Left lung (tissue), 10 donors: Measurements from ENCODE around the gene TSSK6. TPM values are rescaled to one million over a fixed set of nuclear protein-coding genes. Genes with fewer than 3 reads are reported as not detected.

Experiments
- ATAC-seq: fragments of 200-7000 bp; cut with Tn5 transposase; one replicate; pipeline ENCODE4 v1.9.1; 2020; ENCODE audit warnings: moderate library complexity
- DNase-seq, 4 donors: peaks; one replicate each; pipeline ENCODE4 v3.0.0-alpha.2; 2013 to 2020
- H3K27ac ChIP-seq, 2 donors: fragments of 200-600 bp; sonication (generic) in 1 of 2; one replicate each; pipeline versions ENCODE4 v1.5.0 to v1.8.0; 2020 to 2021
- H3K27me3 ChIP-seq, 2 donors: fragments of 200-600 bp; sonication (generic) in 1 of 2; one replicate each; pipeline versions ENCODE4 v1.5.0 to v1.8.0; 2020 to 2021
- H3K36me3 ChIP-seq, 2 donors: fragments of 200-600 bp; sonication (generic) in 1 of 2; one replicate each; pipeline versions ENCODE4 v1.5.0 to v1.8.0; 2020 to 2021
- H3K4me1 ChIP-seq, 2 donors: fragments of 200-600 bp; one replicate each; pipeline ENCODE4 v1.8.0; 2021
- H3K4me3 ChIP-seq, 2 donors: fragments of 200-600 bp; sonication (generic) in 1 of 2; one replicate each; pipeline versions ENCODE4 v1.5.0 to v1.8.0; 2020 to 2021; ENCODE audit warnings: mild to moderate bottlenecking in 1 of 2
- H3K9me3 ChIP-seq, 2 donors: fragments of 200-600 bp; sonication (generic) in 1 of 2; one replicate each; pipeline versions ENCODE4 v1.5.0 to v1.8.0; 2020 to 2021
- intact Hi-C, 2 donors: fragments of 100-400 bp; cut with DNase I; formaldehyde crosslinking; loops; one replicate each; pipeline versions ENCODE4 v1.11.2 to v1.14.2; 2022
- polyA plus RNA-seq, 6 donors: library from polyadenylated mRNA; unstranded; fragments of 120-200 nt; gene quantifications; one replicate each; pipeline ENCODE4 v1.2.1, GENCODE V29; 2013; ENCODE audit not compliant: insufficient read length in 6 of 6
- total RNA-seq, 2 donors: library from RNA; stranded (reverse); fragmentation: NEBNext Ultra II Directional; extraction: Animal tissue kit (Norgen Biotek cat#: 25700); gene quantifications; one replicate each; pipeline ENCODE4 v1.2.1, GENCODE V29; 2021
- TF ChIP-seq, protein P1 (sequence below), 2 donors: fragments of 200-600 bp; sonication (generic) in 1 of 2; IDR thresholded peaks; one replicate each; pipeline versions ENCODE4 v1.5.0 to v1.8.0; 2021; ENCODE audit warnings: antibody characterized with exemption in 2 of 2
- donor health status: DM: no; HTN: yes; CAD: no.
- donor health status: DM: no; HTN: no; CAD: no.

The TSSK6 gene
- total and polyA plus RNA-seq, 8 donors = 0.67 to 1.4 (median 1.2) TPM

DNA sequence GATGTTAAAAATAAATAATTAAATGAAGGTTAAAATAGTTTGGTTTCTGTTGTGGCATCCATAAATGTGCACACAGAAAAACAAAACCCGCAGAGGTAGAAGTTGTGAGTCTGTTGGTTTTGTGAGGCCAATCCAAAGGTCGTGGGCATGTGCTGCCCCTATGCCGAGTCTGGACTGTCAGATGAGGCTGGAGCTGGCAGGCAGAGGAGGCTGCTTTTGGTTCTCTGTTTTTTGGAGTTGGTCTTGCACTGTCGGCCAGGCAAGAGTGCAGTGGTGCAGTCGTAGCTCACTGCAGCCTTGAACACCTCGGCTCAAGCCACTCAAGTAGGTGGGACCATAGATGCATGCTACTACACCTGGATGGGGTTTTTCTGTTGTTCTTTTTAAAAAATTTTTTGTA, 43.7 kb downstream of the TSSK6 start:
- TF ChIP-seq, protein P1, sequence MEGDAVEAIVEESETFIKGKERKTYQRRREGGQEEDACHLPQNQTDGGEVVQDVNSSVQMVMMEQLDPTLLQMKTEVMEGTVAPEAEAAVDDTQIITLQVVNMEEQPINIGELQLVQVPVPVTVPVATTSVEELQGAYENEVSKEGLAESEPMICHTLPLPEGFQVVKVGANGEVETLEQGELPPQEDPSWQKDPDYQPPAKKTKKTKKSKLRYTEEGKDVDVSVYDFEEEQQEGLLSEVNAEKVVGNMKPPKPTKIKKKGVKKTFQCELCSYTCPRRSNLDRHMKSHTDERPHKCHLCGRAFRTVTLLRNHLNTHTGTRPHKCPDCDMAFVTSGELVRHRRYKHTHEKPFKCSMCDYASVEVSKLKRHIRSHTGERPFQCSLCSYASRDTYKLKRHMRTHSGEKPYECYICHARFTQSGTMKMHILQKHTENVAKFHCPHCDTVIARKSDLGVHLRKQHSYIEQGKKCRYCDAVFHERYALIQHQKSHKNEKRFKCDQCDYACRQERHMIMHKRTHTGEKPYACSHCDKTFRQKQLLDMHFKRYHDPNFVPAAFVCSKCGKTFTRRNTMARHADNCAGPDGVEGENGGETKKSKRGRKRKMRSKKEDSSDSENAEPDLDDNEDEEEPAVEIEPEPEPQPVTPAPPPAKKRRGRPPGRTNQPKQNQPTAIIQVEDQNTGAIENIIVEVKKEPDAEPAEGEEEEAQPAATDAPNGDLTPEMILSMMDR (IDR thresholded peaks at IDR 0.05) = no peak
- H3K27ac ChIP-seq = no peak overlapping the region
- peaks cover 0 to 47% of the 10 kb centered on the region in 2 donors for H3K4me1 ChIP-seq
- intact Hi-C loops = no loop called here
- DNase-seq (peak in 1 of 4 donors; percentile 24), ATAC-seq (no peak)
- no peak overlapping the region for H3K4me3 ChIP-seq
- peaks cover 4 to 24% of the 10 kb centered on the region in 2 donors for H3K9me3 ChIP-seq
- no peaks in the 10 kb centered on the region for H3K27me3 ChIP-seq
- H3K36me3 ChIP-seq = peaks cover 0 to 45% of the 10 kb centered on the region in 2 donors

DNA sequence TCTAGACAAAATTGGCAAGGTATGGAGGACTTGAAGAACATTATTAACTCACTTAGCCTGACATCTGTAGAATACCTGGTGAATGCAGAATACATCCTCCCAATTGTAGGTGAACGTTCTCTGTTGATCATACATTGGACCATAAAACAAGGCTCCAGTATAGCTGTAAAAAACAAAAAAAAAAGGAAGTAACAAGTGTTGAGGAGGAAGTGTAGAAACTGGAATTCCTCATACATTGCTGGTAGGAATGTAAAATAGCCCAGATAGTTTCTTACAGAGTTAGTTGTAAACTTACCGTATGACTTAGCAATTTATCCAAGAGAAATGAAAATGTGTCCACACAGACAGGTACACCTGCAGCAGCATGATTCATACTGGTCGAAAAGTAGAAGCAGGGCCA, 44.8 kb downstream of the TSSK6 start:
- Histone ChIP-seq H3K27ac (peak overlapping the region in 1 of 2 donors; percentile 73), H3K9me3 (peaks cover 4 to 25% of the 10 kb centered on the region in 2 donors), H3K27me3 (no peaks in the 10 kb centered on the region), H3K4me3 (no peak overlapping the region), H3K4me1 (peaks cover 0 to 38% of the 10 kb centered on the region in 2 donors), H3K36me3 (peaks cover 0 to 56% of the 10 kb centered on the region in 2 donors)
- ATAC-seq = no peak
- no peak for DNase-seq
- TF ChIP-seq, protein P1 (IDR thresholded peaks at IDR 0.05) = no peak
- intact Hi-C loops = no loop called here

DNA sequence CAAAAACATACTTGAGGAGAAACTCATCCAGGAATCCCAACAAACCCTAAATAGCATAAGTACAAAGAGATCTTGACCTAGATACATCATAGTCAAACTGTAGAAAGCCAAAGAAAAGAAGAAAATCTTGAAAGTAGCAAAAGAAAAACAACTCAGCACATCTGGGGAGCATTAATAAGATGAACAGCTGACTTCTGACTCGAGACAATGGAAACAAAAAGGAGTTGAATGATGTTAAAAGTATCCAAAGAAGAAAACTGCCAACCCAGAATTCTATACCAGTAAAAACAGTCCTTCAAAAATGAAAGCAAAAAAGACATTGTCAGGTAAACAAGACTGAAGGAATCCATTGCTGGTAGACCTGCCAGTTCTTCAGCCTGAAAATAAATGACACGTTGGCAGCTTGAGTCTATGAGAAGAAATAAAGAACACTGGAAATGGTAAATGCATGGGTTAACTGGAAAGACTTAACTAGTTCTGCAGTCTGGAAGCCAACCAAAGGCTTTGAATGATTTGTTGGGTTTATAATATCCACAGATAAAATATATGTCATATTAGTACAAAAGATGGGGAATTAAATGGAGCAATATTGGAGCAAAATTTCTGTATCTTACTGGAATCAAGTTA, 46.8 kb downstream of the TSSK6 start:
- intact Hi-C loops = no loop called here

DNA sequence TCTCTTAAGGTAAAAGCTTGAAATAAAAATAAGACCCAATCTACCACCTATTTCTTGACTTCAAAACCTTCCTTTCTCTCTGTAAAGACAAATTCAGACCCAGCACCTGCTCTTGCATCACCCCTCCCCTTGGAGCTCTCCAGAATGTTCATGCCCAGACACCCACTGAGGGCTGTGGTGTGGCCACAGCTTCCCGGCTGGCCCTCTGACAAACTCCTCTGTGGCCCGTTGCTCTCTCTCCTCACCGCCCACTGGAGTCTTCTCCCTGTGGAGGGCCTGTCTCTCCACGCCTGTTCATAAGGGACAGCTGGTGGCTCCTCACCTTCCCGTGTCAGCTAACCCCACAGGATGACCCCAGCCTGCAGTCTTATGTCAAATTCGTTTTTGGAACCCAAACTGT, 49.1 kb downstream of the TSSK6 start:
- H3K4me3 ChIP-seq = no peak overlapping the region
- H3K27me3 ChIP-seq = no peaks in the 10 kb centered on the region
- peaks cover 29 to 53% of the 10 kb centered on the region in 2 donors for H3K4me1 ChIP-seq
- no peak overlapping the region for H3K27ac ChIP-seq
- ATAC-seq = no peak
- peak in 1 of 4 donors; percentile 33 for DNase-seq
- TF ChIP-seq, protein P1 (IDR thresholded peaks at IDR 0.05) = no peak
- peaks cover 4 to 25% of the 10 kb centered on the region in 2 donors for H3K9me3 ChIP-seq
- peaks cover 0 to 43% of the 10 kb centered on the region in 2 donors for H3K36me3 ChIP-seq
- intact Hi-C loops = no loop called here

More for the DNA sequence above, 46.8 kb downstream of the TSSK6 start:
- TF ChIP-seq, protein P1 (IDR thresholded peaks at IDR 0.05) = no peak
- H3K4me3 ChIP-seq = no peak overlapping the region
- no peak overlapping the region for H3K27ac ChIP-seq
- no peak for ATAC-seq
- peaks cover 8 to 39% of the 10 kb centered on the region in 2 donors for H3K4me1 ChIP-seq
- no peaks in the 10 kb centered on the region for H3K27me3 ChIP-seq
- peaks cover 0 to 52% of the 10 kb centered on the region in 2 donors for H3K36me3 ChIP-seq
- no peak for DNase-seq
- peaks cover 4 to 25% of the 10 kb centered on the region in 2 donors for H3K9me3 ChIP-seq

DNA sequence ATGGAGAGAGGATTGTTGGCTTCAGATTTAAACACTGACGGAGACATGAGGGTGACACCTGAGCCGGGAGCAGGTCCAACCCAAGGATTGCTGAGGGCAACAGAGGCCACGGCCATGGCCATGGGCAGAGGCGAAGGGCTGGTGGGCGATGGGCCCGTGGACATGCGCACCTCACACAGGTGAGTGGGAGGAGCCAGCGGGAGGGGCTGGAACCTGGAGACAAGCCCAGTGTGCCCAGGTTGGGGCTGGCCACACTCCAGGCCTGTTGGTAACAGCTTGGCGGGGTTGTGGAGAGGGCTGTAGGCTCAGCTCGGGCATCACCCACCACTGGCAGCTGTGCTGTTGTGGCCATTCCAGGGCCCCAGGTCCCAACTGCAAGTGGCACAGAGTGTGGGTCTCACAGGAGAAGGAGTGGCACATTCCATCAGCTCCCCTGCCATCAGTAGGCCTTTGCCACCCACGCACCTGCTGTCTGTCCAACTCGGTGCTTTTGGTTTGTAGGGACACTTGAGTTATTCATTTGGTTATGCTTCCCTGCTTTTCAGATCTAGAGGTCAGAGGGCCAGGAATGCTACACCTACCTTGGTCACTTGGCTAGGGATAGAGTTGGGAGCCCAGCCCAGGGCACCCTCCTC, 49.8 kb downstream of the TSSK6 start:
- intact Hi-C loops = no loop called here
- peaks cover 36 to 53% of the 10 kb centered on the region in 2 donors for H3K4me1 ChIP-seq
- peak in 1 of 4 donors; percentile 73 for DNase-seq
- H3K36me3 ChIP-seq = peaks cover 0 to 43% of the 10 kb centered on the region in 2 donors
- no peak for ATAC-seq
- H3K9me3 ChIP-seq = peaks cover 4 to 25% of the 10 kb centered on the region in 2 donors
- no peak overlapping the region for H3K4me3 ChIP-seq
- no peak overlapping the region for H3K27ac ChIP-seq
- no peaks in the 10 kb centered on the region for H3K27me3 ChIP-seq
- TF ChIP-seq, protein P1 (IDR thresholded peaks at IDR 0.05) = no peak
